Measurements from ENCODE around the gene BDKRB2. TPM values are rescaled to one million over a fixed set of nuclear protein-coding genes. Genes with fewer than 3 reads are reported as not detected.

Gene BDKRB2
- polyA plus RNA-seq (2014; cell fraction: cytosol; rRNA removed): 0.14 and 0.18 TPM in 2 replicates
- polyA plus RNA-seq (2014; cell fraction: nucleus; rRNA removed): not detected in 2 replicates

DNA sequence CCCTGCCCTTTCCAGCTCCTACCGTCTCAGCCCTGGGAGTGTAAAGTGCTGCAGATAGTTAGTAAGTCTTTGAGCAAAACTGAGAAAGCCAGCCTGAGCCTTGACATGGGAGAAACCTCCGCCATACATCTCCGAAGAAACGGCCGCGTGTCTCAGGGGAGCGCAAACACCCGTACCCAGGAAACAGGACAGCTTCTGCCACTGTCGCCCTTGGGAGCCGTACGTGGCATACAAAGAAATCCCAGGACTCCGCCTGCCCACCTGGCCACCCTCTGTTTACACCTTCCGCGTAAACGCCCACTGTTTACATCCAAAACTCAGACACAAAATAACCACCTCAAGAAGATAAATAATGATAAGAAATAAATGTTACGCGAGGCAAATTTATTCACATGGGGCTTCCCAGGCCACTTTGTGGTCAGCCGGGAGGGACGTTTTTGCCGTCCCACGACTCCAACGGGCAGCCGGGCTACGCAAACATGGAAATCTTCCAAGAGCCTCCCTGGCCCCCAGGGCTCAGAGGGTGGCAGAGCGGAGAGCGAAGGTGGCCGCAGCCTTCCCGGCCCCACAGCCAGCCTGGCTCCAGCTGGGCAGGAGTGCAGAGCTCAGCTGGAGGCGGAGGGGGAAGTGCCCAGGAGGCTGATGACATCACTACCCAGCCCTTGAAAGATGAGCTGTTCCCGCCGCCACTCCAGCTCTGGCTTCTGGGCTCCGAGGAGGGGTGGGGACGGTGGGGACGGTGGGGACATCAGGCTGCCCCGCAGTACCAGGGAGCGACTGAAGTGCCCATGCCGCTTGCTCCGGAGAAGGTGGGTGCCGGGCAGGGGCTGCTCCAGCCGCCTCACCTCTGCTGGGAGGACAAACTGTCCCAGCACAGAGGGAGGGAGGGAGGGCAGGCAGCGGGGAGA lies at the start of gene BDKRB2:
TSS of gene BDKRB2 (plus strand) at position 689 of the 908 bp plus-strand sequence. CDS start 32,269 bp downstream, outside the sequence.
- peak; percentile 58 for DNase-seq (ENCODE audit: low spot score)

DNA sequence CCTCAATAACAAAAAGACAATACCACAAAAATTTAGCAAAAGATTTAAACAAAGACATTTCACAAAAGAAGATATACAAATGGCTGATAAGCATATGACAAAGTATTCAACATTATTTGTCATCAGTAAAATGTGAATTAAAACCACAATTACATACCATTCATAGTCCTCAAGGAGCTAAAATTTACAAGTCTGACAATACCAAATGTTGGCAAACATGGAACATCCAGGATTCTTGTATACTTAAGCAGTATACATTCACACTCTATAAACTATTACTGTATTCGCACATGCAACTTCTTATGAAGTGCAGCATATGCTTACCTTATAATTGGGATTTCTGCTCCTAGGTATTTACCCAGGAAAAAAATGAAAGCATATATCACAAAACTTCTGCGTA lies 49.7 kb upstream of the BDKRB2 start:
- DNase-seq (ENCODE audit: low spot score): no peak

DNA sequence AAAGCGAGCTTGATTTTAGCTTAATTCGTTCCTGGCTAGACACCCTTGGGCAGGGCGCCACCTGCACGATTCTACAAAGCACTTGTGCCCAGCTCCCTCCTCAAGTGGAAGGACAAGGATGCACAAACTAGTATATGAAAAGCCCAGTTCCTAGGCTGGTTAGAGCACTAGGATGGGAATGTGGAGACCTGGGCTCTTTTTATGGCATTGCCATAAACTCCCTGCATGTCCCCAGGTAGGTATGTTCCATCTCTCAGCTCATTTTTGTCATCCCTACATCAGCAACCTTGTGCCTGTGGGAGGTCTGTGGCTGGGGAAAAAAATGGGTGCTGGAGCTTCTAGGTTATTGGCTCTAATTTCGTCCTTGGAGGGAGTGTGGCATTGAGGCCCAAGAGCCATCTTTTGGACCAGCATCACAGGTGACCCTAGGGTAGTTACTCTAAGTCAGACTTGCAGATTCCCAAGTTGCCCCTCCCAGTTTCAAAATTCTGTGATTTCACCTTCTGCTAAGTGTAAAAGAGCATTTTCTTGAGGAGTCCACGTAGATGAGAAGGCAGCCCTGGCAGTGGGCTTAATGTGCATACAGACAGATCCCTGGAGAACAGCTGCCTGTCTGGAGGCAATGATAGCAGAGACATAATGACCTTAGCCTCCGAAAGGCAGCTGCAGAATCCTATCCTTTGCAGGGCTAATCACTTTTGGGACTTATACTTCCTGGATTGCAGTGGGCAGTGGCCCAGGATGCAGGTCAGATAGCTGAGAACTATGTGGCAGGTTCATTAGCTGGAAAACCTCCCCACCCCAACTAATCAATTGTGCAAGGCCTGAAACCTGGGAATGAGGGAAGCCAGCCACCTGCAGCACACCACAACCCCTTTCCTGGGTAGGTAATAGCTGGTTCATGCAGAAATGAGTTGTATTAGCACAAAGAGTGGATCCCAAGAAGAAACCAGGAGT lies 47.6 kb upstream of the BDKRB2 start:
- DNase-seq (ENCODE audit: low spot score): peak; percentile 36

DNA sequence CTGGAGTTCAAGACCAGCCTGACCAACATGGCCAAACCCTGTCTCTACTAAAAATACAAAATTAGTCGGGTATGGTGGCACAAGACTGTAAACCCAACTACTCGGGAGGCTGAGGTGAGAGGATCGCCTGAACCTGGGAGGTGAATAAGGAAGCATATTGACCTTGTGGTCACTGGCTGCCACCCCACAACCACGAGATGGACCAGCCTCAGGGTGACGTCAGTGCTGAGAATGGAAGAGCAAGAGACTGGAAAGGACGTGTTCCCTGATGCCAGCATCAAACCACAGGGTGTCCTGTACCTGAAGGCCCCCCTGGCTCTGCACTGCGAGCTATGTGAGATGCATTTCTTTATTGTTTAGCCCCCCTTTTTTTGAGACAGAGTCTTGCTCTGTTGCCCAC lies 45.9 kb upstream of the BDKRB2 start:
- DNase-seq (ENCODE audit: low spot score): no peak

DNA sequence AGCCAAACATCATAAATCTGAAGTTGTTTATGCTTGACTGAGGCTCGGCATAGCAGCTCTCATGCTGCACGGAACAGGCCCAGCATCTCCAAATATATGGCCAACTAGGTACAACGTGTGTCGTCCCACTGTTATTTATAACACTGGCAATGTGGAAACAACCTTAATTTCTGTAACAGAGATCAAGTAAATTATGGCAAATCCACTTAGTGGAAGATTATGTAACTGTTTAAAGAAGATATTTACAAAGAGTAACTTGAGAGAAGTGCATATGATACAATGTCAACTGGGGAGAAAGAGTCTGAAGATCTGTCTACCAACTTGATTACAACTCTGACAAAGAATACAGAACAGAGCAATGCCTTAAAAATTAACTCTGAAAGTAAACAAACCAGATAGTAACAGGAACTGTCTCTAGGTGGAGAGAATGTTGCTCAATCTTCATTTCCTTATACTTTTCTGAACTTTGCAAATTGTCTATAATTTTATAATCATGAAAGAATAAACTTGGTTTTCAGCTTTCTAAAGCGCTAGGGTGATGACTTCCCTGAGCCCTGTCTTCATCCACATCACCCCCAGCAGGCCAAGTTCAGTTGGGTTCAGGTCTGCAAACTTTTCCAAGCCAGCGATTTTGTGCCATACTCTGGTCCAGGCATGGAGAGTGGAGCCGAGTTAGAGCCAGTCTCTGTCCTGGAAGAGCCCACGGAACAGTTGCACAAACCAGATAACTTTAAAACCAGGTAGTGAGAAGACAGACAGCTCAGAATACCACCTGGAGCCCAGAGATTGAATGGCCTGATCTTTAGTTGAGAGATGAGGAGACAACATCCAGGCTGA lies 44.3 kb upstream of the BDKRB2 start:
- DNase-seq (ENCODE audit: low spot score): no peak

DNA sequence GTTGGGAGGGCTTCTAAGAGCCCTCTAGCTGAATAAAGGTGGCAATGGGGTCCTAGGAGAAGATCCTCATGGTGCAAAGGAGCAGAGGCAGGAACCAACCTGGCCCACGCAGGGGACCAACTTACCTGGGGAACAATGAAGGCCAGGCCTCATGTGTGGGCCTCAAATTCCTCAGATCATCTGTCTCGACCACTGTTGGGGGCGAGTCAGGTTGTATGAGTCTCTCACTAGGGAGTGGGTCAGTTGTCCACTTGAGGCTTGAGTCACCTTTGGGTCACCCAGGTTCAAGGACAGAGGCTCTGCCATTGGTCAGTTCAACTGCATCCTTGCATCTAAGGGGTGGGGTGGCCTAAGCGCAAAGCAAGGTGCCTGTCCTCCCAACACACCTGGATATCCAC lies 43.7 kb upstream of the BDKRB2 start:
- DNase-seq (ENCODE audit: low spot score): no peak

DNA sequence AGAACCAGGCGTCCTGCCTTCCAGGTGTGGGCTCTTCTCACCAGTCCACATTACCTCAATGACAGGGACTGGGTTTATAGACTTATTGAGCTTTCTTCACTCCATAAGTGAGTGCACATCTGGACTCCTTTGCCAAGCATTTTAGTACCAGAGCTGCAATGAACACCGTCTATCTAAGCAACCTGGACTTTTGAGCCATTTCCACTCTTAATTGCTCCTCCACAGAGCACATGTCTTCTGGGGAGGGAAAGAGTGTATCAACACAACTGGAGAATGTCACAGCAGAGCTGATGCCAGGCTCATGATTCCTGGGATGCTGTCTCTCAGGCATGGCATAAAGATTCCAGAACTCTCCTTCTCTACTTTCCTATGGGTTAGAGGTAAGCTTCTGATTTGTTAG lies 43.0 kb upstream of the BDKRB2 start:
- no peak for DNase-seq (ENCODE audit: low spot score)

DNA sequence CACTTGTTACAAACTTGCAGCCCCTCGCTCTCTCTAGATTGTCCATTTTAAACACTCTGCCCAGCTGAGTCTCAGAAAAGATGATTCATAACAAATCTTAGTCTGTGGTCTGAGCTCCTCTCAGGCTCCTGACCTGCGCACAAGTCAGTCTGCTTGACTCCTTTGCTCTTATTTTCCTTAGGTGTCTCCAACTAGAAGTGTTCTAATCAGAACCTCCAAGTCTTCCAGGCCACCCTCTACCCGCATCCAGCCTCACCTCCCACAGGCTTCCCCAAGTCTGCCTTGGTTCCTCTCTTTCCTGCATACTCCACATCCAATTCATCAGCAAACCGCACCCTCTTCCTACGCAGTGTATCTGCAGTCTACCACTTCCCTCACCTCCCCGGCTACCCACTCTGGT lies 42.4 kb upstream of the BDKRB2 start:
- no peak for DNase-seq (ENCODE audit: low spot score)

DNA sequence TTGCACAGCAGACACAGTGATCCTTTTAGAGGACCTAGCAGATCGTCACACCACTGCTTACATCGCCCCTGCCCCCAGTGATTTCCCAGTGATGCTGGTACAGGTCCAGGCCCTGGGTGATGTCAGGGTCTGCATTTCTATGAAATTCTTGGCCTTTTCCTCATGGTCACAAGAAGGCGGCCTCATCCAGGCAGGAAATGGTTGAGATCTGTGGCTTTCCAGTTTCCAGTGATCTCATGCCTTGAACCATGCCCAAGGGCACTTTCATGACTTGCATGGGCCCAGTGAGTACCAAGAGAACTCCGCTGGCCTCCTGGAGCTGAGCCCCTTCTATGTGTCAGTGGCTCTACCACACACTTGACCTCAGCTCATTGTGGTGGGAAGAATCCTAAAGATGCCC lies 41.9 kb upstream of the BDKRB2 start:
- DNase-seq (ENCODE audit: low spot score): no peak

DNA sequence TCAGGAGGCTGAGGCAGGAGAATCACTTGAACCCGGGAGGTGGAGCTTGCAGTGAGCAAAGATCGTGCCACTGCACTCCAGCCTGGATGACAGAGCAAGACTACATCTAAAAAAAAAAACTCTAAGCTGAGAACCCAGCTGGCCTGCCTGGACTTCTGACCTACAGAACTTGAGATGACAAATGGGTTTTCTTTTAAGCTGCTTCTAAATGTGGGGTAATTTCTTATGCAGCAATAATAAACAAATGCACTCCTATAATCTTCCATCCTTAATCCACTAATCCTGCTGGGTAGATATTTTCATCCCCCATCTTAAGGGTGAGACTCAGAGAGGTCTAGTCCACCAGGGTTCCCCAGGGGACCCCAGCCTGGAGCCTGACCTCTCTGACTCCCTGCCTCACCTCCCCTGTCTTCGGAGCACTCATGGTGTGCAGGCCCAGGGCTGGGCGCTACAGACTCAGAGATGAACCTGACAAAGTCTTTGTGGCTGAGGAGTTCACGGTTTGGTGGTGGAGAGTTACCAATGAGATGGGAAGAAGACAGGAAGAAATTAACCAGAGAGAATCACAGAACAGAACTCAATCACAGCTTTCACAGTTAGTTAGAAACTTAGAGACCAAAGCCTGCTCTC lies 39.7 kb upstream of the BDKRB2 start:
- DNase-seq (ENCODE audit: low spot score): no peak

DNA sequence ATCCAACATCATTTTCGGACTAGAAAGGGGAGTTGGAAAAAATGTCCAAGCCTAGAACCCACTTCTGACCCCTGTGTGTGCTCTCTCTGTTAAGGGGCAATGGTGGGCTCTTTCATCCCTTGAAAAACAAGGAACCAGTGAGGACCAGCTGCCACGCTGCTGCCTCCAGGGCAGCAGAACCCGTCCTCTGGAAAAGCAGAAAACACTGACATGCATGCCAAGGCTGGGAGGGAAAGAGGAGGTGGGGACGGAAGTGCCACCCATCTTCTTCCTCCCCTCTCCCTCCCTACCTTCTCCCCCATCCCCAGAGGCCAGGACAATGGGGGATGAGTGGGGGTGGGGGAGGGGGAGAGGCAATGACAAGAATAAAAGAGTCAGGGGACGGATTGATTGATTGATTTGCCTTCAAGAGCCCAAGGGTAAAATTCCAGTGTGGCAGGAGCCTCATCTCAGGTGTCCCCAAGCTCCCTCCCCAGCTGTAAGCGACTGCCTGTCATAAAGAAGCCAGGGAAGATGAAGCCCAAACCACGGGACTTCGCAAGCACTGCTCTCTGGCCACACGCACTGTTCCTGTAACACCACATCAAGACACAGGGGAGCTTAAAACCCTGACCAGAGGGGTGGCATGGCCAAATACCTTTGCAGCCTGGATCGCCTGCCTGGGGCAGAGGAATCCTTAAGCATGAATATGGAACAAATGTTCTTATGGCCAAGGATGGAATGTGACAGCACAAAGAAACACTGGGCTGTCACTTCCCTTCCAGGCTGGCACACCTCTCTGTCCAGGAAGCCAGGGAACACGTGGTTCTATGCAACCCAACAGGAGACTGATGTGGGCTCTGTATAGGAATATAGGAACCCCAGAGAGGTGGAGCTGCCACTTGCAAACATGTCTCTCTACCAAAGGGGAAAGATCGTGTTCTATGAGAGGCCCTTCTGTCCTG lies 38.9 kb upstream of the BDKRB2 start:
- no peak for DNase-seq (ENCODE audit: low spot score)

DNA sequence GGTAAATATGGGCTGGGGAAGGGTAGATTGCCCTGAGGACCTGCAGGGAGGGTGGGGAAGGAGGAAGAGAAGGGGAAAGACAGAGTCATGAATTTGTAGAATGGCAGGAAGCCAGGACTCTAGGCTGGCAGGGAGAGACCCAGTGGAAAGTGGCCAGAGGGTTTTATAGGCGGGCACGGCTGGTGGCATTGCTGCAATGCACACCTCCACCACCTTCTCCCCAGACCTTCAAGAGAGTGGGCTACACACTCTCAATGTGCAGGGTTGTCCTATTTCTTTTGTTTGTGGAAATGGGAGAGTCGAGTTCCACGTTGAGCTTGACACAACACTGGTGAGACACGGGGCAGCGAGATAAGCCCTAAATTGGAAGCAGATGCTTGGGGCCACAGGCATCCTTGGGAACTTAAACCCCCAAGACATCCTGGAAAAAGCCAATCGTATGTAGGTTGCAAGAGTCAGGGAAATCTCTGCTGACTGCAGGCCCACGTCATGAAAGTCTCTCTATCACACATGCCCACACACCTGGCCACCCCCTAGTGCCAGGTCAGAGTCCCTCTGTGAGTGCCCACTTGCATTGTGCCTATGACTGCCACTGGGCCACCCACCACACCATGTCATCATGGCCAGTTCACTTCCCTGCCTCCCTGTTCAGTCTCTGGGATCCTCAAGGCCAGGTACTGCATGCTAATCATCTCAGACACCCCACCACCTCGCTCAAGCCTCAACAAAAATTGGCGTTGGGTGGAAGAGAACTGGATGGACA lies 38.0 kb upstream of the BDKRB2 start:
- DNase-seq (ENCODE audit: low spot score): no peak

DNA sequence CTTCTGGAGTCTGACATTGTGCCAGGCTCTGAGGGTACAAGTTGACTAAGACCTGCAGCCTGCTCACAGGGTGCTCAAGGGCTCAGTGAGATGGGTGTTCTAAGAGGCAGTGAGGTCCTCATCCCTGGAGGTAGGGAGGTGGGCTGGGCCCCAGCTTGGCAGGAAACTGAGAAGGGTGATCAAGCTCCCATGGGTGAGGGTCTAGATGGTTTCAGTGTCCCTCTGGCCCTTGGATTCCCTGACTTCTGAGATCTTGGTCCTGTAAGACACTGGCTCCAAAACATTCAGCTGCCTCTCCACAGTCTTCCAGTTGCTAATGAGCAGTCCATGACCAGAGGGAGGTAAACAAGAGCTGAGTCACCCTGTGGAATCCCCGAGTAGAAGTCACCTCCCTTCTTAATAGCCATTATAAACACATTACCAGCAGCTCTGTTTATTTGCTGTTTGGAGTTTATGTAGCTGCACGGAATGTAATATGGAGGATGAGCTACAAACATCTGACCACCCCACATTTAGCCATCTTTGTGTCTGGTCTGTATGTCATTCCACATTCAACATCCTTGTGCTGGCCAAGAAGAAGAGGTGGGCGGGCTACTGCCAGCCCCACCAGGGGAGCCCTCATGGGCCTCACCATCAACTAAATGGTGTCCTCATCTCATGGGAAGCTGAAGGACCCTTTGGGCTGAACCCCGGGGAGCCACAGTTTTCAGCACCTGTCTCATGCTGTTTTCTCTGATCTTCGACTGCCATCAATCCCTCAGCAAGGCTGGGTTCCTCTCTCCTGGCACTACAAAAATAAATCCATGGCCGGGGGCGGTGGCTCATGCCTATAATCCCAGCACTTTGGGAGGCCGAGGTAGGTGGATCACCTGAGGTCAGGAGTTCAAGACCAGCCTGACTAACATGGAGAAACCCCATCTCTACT lies 37.2 kb upstream of the BDKRB2 start:
- no peak for DNase-seq (ENCODE audit: low spot score)

DNA sequence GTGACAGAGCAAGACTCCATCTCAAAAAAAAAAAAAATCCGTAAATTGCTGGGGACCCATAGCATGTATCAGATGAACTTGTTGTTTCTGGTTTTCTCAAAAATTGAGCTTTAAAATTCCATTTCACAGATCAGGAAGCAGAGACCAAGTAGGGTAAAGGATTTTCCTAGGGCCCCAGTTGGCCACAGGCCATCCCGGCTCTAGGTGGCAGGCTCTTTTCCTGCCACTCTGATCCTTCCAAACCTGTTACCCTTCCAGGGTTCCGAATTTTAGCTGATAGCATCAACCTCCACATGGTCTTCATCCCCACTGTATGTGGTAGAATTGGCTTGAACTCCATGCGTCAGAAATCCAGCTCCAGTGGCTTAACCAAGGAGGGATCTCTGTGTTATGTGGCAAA lies 36.1 kb upstream of the BDKRB2 start:
- DNase-seq (ENCODE audit: low spot score): no peak

DNA sequence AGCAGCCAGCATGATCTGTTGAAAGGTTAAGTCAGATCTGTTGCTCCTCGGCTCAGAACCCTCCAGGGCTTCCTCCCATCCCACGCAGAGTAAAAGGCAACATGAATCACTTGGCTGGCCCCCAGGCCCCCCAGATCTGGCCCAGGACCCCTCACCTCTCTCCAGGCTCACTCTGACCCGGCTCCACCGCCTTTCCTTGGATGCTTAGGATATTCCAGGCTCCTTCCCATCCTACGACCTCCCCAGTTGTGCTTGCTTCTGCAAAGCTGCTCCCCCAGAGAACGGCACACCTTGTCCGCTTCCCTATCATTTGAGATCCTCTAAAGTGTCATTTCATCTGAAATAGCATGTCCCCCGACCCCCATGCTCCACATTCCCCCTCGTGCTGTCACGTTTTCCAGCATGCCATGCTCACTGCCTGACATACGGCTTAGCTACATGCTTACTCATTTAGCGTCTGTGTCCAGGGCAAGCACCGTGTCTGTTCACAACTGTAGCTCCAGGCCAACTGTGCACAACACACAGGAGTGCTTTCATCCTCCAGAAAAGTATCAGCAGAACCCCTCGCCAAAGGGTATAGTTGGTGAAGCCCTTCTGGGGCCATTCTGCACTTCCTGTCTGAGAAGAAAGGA lies 33.6 kb upstream of the BDKRB2 start:
- DNase-seq (ENCODE audit: low spot score): no peak

DNA sequence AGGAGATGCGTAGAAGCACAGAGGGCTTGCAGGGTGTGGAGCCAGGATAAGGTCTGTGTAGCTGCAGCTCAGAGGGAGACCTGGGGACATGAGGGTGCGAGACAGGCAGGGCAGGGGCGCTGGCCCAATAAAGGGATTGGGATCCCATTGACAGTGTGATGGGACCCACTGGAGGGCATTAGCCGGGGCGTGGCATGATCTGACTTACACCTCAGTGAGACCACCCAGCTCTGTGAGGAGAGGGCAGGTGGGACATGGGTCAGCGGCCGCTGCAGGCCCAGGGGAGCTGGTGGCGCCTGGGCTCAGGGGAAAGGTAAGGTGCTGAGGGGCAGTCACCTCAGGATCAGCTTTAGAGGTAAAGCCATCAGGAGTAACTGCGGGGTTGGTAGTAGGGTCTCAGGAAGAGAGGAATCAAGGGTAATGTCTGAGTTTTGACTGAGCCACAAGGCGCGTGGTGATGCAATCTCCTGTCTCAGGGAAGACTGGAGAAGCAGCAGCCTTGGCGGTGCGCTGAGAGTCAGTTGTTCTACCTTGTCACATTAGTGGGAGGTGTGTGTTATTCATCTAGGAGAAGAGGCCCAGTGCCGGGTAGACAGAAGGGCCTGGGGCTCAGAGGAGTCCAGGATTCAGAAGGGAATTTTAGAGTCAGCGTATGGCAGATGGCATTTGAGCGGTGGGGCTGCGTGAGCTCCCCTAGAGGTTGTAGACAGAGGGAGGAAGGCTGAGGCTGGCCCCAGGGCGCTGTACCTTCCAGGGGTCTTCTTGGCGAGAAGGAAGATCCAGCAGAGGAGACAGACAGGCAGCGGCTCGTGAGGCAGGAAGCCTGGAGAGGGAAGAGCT lies 30.8 kb upstream of the BDKRB2 start:
- DNase-seq (ENCODE audit: low spot score): no peak

All from SK-N-DZ (cell line).